HG03354 (cell line): ENCODE results near the gene SMTN.
"Not testable (repeated sequence)": the region's sequence is repeated elsewhere in the genome, so short reads cannot be mapped to it uniquely, and the experiment has no call there.

Source experiments
- ATAC-seq: cut with Tn5 transposase; IDR thresholded peaks from one replicate; pipeline ENCODE4 v1.9.1; 2021; ENCODE audit warnings: mild to moderate bottlenecking; ENCODE audit not compliant: unreplicated experiment, poor library complexity, severe bottlenecking

SMTN gene

GRCh38 chr22:31100762-31101525 lies 19.8 kb downstream of the SMTN start:
- no peak for ATAC-seq

- ATAC-seq: no peak
These were observed 21.4 kb downstream of the SMTN start for GRCh38 chr22:31102441-31103081.

GRCh38 chr22:31103111-31103510 lies 22.0 kb downstream of the SMTN start:
- no peak for ATAC-seq

GRCh38 chr22:31103899-31104694 lies 23.0 kb downstream of the SMTN start:
- ATAC-seq: no peak

GRCh38 chr22:31104869-31105268 lies 23.8 kb downstream of the SMTN start:
- ATAC-seq: no peak

GRCh38 chr22:31105282-31105929 lies 24.3 kb downstream of the SMTN start:
- ATAC-seq: no peak

- ATAC-seq: no peak
These were observed 25.0 kb downstream of the SMTN start for GRCh38 chr22:31106001-31106571.

- ATAC-seq: no peak
These were observed 25.6 kb downstream of the SMTN start for GRCh38 chr22:31106731-31107177.

GRCh38 chr22:31107178-31107893 lies 26.2 kb downstream of the SMTN start, which contains the start of gene SELENOM:
Gene SELENOM (minus strand): TSS chr22:31107568. CDS start chr22:31107505, 63 bp downstream.
- peak; percentile 89 for ATAC-seq

GRCh38 chr22:31107894-31108218 lies 26.7 kb downstream of the SMTN start:
- ATAC-seq: peak; percentile 27

GRCh38 chr22:31112547-31113091 lies 31.5 kb downstream of the SMTN start:
- not testable (repeated sequence) for ATAC-seq

GRCh38 chr22:31118046-31118820 lies 37.1 kb downstream of the SMTN start:
- no peak for ATAC-seq

GRCh38 chr22:31119026-31119717 lies 38.1 kb downstream of the SMTN start:
- ATAC-seq: no peak

GRCh38 chr22:31120230-31120629 lies 39.1 kb downstream of the SMTN start:
- ATAC-seq: no peak

- ATAC-seq: no peak
These were observed 39.5 kb downstream of the SMTN start for GRCh38 chr22:31120642-31121041.

- ATAC-seq: no peak
These were observed 40.3 kb downstream of the SMTN start for GRCh38 chr22:31121403-31121802.

GRCh38 chr22:31122196-31122531 lies 41.0 kb downstream of the SMTN start:
- no peak for ATAC-seq
